NAMALWA (cell line): ENCODE data around the gene SORCS2.

Experiments
- DNase-seq: peaks from one replicate; pipeline ENCODE4 v3.0.0-alpha.2; 2015; ENCODE audit warnings: low spot score

SORCS2 gene

GRCh38 chr4:7338876-7339623 is 146.7 kb downstream of the SORCS2 start:
- no peak for DNase-seq

GRCh38 chr4:7339751-7340552 is 147.6 kb downstream of the SORCS2 start:
- DNase-seq, result no peak

GRCh38 chr4:7340553-7341433 is 148.5 kb downstream of the SORCS2 start:
- no peak for DNase-seq

GRCh38 chr4:7341491-7342222 is 149.3 kb downstream of the SORCS2 start:
- no peak for DNase-seq

- DNase-seq, result no peak
These were observed 150.1 kb downstream of the SORCS2 start for GRCh38 chr4:7342223-7343080.

GRCh38 chr4:7343081-7343655 is 150.8 kb downstream of the SORCS2 start:
- DNase-seq, result no peak

GRCh38 chr4:7343950-7344349 is 151.6 kb downstream of the SORCS2 start:
- no peak for DNase-seq

GRCh38 chr4:7344636-7345155 is 152.4 kb downstream of the SORCS2 start:
- DNase-seq, result no peak

- DNase-seq, result no peak
These were observed 155.6 kb downstream of the SORCS2 start for GRCh38 chr4:7347981-7348380.

GRCh38 chr4:7348946-7349900 is 156.9 kb downstream of the SORCS2 start:
- DNase-seq, result no peak

- no peak for DNase-seq
These were observed 158.1 kb downstream of the SORCS2 start for GRCh38 chr4:7350396-7350795.

GRCh38 chr4:7351014-7351413 is 158.7 kb downstream of the SORCS2 start:
- no peak for DNase-seq

- no peak for DNase-seq
These were observed 160.1 kb downstream of the SORCS2 start for GRCh38 chr4:7352486-7352885.

- DNase-seq, result no peak
These were observed 160.9 kb downstream of the SORCS2 start for GRCh38 chr4:7353046-7353790.

- no peak for DNase-seq
These were observed 161.7 kb downstream of the SORCS2 start for GRCh38 chr4:7353846-7354610.

- no peak for DNase-seq
These were observed 162.6 kb downstream of the SORCS2 start for GRCh38 chr4:7354927-7355326.

- DNase-seq, result no peak
These were observed 163.5 kb downstream of the SORCS2 start for GRCh38 chr4:7355795-7356194.
